ENCODE measurements around the gene SLC38A1.
"Not testable (repeated sequence)": the region's sequence is repeated elsewhere in the genome, so short reads cannot be mapped to it uniquely, and the experiment has no call there.

SLC38A1 gene

GRCh38 chr12:46168426-46168825 is 100.4 kb downstream of the SLC38A1 start:
- H3K4me3 Mint-ChIP-seq = no peak overlapping the region
- no peak overlapping the region for H3K27ac Mint-ChIP-seq
- H3K4me1 Mint-ChIP-seq (ENCODE audit: low read depth) = peaks cover 2% of the 10 kb centered on the region
- peaks cover 2% of the 10 kb centered on the region for H3K36me3 Mint-ChIP-seq (ENCODE audit: low read depth)
- no peak for DNase-seq (ENCODE audit: low spot score)
- H3K27me3 Mint-ChIP-seq (ENCODE audit: low read depth) = no peaks in the 10 kb centered on the region
- no peaks in the 10 kb centered on the region for H3K9me3 Mint-ChIP-seq

GRCh38 chr12:46167412-46167811 is 101.4 kb downstream of the SLC38A1 start:
- no peaks in the 10 kb centered on the region for H3K9me3 Mint-ChIP-seq
- H3K27me3 Mint-ChIP-seq (ENCODE audit: low read depth) = no peaks in the 10 kb centered on the region
- H3K27ac Mint-ChIP-seq = no peak overlapping the region
- DNase-seq (ENCODE audit: low spot score) = no peak
- H3K4me3 Mint-ChIP-seq = no peak overlapping the region
- peaks cover 2% of the 10 kb centered on the region for H3K36me3 Mint-ChIP-seq (ENCODE audit: low read depth)
- H3K4me1 Mint-ChIP-seq (ENCODE audit: low read depth) = peaks cover 2% of the 10 kb centered on the region

- peaks cover 2% of the 10 kb centered on the region for H3K4me1 Mint-ChIP-seq (ENCODE audit: low read depth)
- no peaks in the 10 kb centered on the region for H3K27me3 Mint-ChIP-seq (ENCODE audit: low read depth)
- H3K4me3 Mint-ChIP-seq = no peak overlapping the region
- H3K36me3 Mint-ChIP-seq (ENCODE audit: low read depth) = peaks cover 2% of the 10 kb centered on the region
- DNase-seq (ENCODE audit: low spot score) = no peak
- no peaks in the 10 kb centered on the region for H3K9me3 Mint-ChIP-seq
- no peak overlapping the region for H3K27ac Mint-ChIP-seq
Observed at GRCh38 chr12:46165191-46165590, 103.7 kb downstream of the SLC38A1 start.

GRCh38 chr12:46164186-46164761 is 104.6 kb downstream of the SLC38A1 start:
- Mint-ChIP-seq H3K4me1 (ENCODE audit: low read depth) (no peaks in the 10 kb centered on the region), H3K27me3 (ENCODE audit: low read depth) (no peaks in the 10 kb centered on the region), H3K36me3 (ENCODE audit: low read depth) (no peaks in the 10 kb centered on the region), H3K4me3 (no peak overlapping the region), H3K27ac (no peak overlapping the region), H3K9me3 (no peaks in the 10 kb centered on the region)
- no peak for DNase-seq (ENCODE audit: low spot score)

- H3K9me3 Mint-ChIP-seq; H3K27ac Mint-ChIP-seq; H3K4me3 Mint-ChIP-seq; H3K36me3 Mint-ChIP-seq (ENCODE audit: low read depth); H3K27me3 Mint-ChIP-seq (ENCODE audit: low read depth); DNase-seq (ENCODE audit: low spot score); H3K4me1 Mint-ChIP-seq (ENCODE audit: low read depth): not testable (repeated sequence)
Observed at GRCh38 chr12:46162549-46163076, 106.2 kb downstream of the SLC38A1 start.

GRCh38 chr12:46160981-46161690 is 107.7 kb downstream of the SLC38A1 start:
- no peak for DNase-seq (ENCODE audit: low spot score)
- H3K27me3 Mint-ChIP-seq (ENCODE audit: low read depth) = no peaks in the 10 kb centered on the region
- peaks cover 4% of the 10 kb centered on the region for H3K36me3 Mint-ChIP-seq (ENCODE audit: low read depth)
- no peak overlapping the region for H3K4me3 Mint-ChIP-seq
- peaks cover 7% of the 10 kb centered on the region for H3K9me3 Mint-ChIP-seq
- H3K4me1 Mint-ChIP-seq (ENCODE audit: low read depth) = peaks cover 5% of the 10 kb centered on the region
- H3K27ac Mint-ChIP-seq = no peak overlapping the region

- no peaks in the 10 kb centered on the region for H3K27me3 Mint-ChIP-seq (ENCODE audit: low read depth)
- H3K27ac Mint-ChIP-seq = no peak overlapping the region
- DNase-seq (ENCODE audit: low spot score) = no peak
- no peak overlapping the region for H3K4me3 Mint-ChIP-seq
- peaks cover 10% of the 10 kb centered on the region for H3K9me3 Mint-ChIP-seq
- peaks cover 5% of the 10 kb centered on the region for H3K4me1 Mint-ChIP-seq (ENCODE audit: low read depth)
- H3K36me3 Mint-ChIP-seq (ENCODE audit: low read depth) = peaks cover 5% of the 10 kb centered on the region
Observed at GRCh38 chr12:46160101-46160980, 108.5 kb downstream of the SLC38A1 start.

GRCh38 chr12:46159309-46159901 is 109.4 kb downstream of the SLC38A1 start:
- Mint-ChIP-seq H3K27me3 (ENCODE audit: low read depth) (no peaks in the 10 kb centered on the region), H3K4me3 (no peak overlapping the region), H3K9me3 (peaks cover 10% of the 10 kb centered on the region), H3K36me3 (ENCODE audit: low read depth) (peaks cover 5% of the 10 kb centered on the region), H3K4me1 (ENCODE audit: low read depth) (peaks cover 5% of the 10 kb centered on the region), H3K27ac (no peak overlapping the region)
- DNase-seq (ENCODE audit: low spot score) = no peak

GRCh38 chr12:46158501-46158900 is 110.3 kb downstream of the SLC38A1 start:
- Mint-ChIP-seq H3K4me3 (no peak overlapping the region), H3K27ac (no peak overlapping the region), H3K4me1 (ENCODE audit: low read depth) (peaks cover 5% of the 10 kb centered on the region), H3K9me3 (peaks cover 10% of the 10 kb centered on the region), H3K36me3 (ENCODE audit: low read depth) (peaks cover 5% of the 10 kb centered on the region), H3K27me3 (ENCODE audit: low read depth) (no peaks in the 10 kb centered on the region)
- DNase-seq (ENCODE audit: low spot score) = no peak

- Mint-ChIP-seq H3K36me3 (ENCODE audit: low read depth) (peaks cover 5% of the 10 kb centered on the region), H3K27ac (no peak overlapping the region), H3K9me3 (peaks cover 10% of the 10 kb centered on the region), H3K27me3 (ENCODE audit: low read depth) (peaks cover 14% of the 10 kb centered on the region), H3K4me1 (ENCODE audit: low read depth) (peaks cover 5% of the 10 kb centered on the region), H3K4me3 (no peak overlapping the region)
- DNase-seq (ENCODE audit: low spot score) = no peak
Observed at GRCh38 chr12:46154221-46154985, 114.4 kb downstream of the SLC38A1 start.

GRCh38 chr12:46153268-46153872 is 115.5 kb downstream of the SLC38A1 start:
- Mint-ChIP-seq H3K4me1 (ENCODE audit: low read depth) (peaks cover 5% of the 10 kb centered on the region), H3K36me3 (ENCODE audit: low read depth) (peaks cover 5% of the 10 kb centered on the region), H3K27me3 (ENCODE audit: low read depth) (peaks cover 22% of the 10 kb centered on the region), H3K4me3 (no peak overlapping the region), H3K9me3 (peaks cover 10% of the 10 kb centered on the region), H3K27ac (no peak overlapping the region)
- no peak for DNase-seq (ENCODE audit: low spot score)

- no peaks in the 10 kb centered on the region for H3K4me1 Mint-ChIP-seq (ENCODE audit: low read depth)
- H3K36me3 Mint-ChIP-seq (ENCODE audit: low read depth) = peaks cover 5% of the 10 kb centered on the region
- H3K27ac Mint-ChIP-seq = no peak overlapping the region
- DNase-seq (ENCODE audit: low spot score) = no peak
- H3K27me3 Mint-ChIP-seq (ENCODE audit: low read depth) = peaks cover 29% of the 10 kb centered on the region
- peaks cover 10% of the 10 kb centered on the region for H3K9me3 Mint-ChIP-seq
- H3K4me3 Mint-ChIP-seq = no peak overlapping the region
Observed at GRCh38 chr12:46152456-46152855, 116.4 kb downstream of the SLC38A1 start.

GRCh38 chr12:46150735-46151134 is 118.1 kb downstream of the SLC38A1 start:
- Mint-ChIP-seq H3K9me3 (no peaks in the 10 kb centered on the region), H3K4me1 (ENCODE audit: low read depth) (no peaks in the 10 kb centered on the region), H3K27me3 (ENCODE audit: low read depth) (peaks cover 37% of the 10 kb centered on the region), H3K36me3 (ENCODE audit: low read depth) (no peaks in the 10 kb centered on the region), H3K4me3 (no peak overlapping the region), H3K27ac (no peak overlapping the region)
- no peak for DNase-seq (ENCODE audit: low spot score)
